NAMALWA (cell line): ENCODE data around the gene PAQR7.

ENCODE experiments used
- DNase-seq: peaks from one replicate; pipeline ENCODE4 v3.0.0-alpha.2; 2015; ENCODE audit warnings: low spot score

The PAQR7 gene

DNA sequence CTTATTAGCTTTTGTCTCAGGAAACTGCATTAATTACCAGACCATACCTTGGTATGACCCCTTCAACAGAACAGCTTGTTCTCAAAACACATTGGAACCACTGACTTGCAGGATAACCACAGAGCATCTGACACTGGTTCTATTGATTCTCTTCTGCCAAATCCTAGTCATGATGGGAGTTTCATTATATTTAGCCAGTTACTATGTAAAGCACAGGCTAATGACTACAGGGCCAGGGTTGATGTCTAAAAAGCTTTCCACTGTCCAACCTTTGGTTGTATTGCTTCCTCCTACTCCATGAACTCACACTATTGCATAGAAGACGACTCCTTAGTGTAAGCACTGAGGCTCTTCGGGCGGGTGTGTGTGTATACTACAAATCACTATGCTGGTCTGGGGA lies 27.0 kb upstream of the PAQR7 start:
- no peak for DNase-seq

DNA sequence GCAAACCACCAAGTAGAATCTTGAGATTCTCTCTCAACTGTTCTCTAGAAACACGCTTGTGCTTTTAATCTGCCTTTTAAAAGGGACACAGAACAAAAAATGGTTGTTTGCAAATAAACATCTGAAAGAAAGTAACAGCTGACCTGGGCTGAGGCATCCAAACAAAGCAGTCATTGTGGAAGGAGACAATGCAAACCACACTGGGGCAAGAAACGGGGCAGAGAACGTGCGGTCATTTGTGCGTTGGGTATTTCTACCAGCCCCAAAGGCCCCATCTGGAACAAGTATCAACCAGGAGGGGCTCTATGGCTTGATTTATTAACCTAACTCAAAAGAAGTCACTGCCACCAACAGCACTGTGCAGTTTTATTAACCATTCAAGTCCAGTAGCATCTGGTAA lies 24.7 kb upstream of the PAQR7 start:
- DNase-seq = no peak

GRCh38 chr1:25899792-25900191 lies 24.3 kb upstream of the PAQR7 start:
- no peak for DNase-seq

GRCh38 chr1:25898223-25899015 lies 22.9 kb upstream of the PAQR7 start:
- no peak for DNase-seq

DNA sequence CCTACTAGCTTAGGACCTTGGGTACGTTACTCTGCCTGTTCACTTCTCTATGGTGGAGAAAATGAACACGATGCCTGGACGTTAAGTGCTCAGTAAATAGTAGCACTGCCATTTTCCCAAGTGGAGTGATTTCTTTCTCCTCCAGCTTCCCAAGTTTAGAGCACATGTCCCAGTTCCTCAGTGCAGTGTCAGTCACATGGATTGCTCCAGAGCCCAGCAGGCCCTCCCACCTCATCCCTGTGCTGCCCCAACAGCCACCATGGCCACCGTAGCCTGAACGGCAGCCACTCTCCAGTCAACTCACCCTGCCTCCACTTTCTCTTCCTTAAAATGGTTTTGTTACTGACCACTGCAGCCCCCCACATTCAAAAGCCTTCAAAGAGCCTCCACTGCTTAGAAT lies 22.2 kb upstream of the PAQR7 start:
- no peak for DNase-seq

- no peak for DNase-seq
Observed at GRCh38 chr1:25896266-25896665, 20.8 kb upstream of the PAQR7 start.

- peak; percentile 93 for DNase-seq
Observed at GRCh38 chr1:25895365-25895990, 20.0 kb upstream of the PAQR7 start.

DNA sequence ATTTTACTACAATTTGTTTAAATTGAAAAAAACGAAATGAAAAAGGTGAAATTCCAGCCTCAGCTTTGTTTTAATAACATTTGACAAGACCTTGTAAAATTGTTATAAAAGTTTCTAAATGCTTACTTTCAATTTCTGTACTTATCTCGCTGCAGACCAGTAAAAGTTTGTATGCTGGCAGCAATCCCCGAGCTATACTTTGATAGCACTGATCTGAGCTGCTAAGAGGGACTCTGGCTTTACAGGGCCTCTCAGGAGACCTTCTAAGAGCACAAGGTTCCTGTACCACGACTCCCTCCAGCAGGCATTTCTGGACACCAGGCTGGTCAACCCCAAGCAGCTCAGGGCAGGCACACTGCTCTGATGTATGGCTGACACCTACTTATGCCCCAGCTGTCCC lies 17.6 kb upstream of the PAQR7 start:
- no peak for DNase-seq

GRCh38 chr1:25891606-25892005 lies 16.1 kb upstream of the PAQR7 start:
- no peak for DNase-seq

DNA sequence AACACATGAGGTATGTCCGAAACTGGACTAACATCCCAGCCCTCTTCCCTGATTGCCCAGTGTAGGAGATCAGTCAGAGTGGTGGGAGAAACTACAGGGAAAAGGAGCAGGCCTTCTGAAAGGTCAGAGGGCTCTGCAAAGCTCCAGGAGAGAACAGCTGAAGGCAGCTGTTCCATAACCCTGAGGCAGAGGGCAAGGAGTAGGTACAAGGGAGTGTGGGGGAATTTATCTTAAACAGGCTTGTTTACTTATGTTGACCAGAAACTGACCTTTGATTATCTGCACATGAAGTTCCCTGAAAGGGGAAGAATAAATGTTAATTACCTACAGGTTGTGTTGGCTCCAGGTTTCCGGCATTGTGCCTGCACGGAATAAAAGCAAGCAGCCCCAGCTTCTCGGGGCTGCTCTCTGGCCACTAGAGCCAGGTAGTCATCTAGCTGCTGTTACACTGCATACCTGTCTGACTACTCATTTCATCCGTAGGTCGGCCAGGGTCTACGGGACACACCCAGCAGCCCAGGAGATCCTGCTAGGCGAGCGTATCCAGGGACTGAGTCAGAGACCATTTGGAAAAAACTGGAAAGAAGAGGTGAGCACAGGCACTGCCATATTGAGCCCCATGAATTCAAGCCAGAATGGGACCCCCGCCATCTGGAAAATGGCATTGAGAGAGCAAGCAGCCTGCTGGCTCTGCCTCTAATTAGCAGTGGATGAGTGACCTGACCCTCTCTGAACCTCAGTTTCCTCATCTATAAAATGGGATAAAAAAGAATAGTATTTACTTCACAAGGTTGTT lies 14.9 kb upstream of the PAQR7 start:
- DNase-seq = no peak

- DNase-seq = no peak
Observed at GRCh38 chr1:25889470-25889869, 14.0 kb upstream of the PAQR7 start.

DNA sequence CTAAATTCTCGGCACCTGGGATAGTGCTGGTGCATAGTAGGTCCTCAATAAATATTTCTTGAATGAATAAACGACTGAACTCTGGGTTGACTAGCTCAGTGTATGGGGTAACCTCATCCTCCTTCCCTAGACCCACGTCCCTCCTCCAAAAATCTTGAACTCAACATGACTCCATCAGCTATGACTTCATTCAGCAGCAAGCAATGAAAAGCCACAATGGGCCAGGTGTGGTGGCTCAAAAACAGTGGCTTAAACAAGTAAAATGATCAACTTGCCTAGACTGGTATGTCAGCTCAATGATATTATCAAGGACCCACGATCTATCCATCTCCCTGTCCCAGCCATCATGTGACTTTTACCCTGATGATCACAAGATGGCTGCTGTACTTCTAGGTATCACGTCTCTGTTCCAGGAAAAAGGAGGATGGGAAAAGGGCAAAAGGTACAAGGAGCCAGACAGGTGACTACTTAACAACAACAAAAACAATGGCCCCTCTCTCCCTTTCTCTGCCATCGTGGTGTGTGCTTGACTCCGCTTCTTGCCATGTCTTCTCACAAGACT lies 13.0 kb upstream of the PAQR7 start:
- no peak for DNase-seq

- no peak for DNase-seq
Observed at GRCh38 chr1:25885602-25886001, 10.1 kb upstream of the PAQR7 start.

GRCh38 chr1:25881266-25881665 lies 5.8 kb upstream of the PAQR7 start:
- no peak for DNase-seq

DNA sequence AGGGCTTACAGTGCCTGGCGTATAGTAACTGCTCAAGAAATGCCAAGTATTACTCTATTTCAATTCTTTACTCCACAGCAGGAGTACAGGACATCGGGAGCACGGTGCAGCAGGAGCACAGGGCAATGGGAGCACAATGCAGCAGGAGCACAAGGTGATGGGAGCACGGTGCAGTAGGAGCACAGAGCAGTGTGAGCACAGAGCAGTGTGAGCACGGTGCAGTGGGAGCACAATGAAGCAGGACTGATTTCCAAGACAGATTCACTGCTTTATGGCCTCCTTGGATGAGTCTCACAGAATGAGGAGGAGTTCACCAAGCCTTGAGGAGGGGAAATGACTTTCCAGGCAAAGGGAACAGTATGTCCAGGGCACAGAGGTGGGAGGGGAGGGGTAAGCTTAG lies 5.0 kb upstream of the PAQR7 start:
- no peak for DNase-seq

GRCh38 chr1:25879675-25880074 lies 4.2 kb upstream of the PAQR7 start:
- DNase-seq = no peak

DNA sequence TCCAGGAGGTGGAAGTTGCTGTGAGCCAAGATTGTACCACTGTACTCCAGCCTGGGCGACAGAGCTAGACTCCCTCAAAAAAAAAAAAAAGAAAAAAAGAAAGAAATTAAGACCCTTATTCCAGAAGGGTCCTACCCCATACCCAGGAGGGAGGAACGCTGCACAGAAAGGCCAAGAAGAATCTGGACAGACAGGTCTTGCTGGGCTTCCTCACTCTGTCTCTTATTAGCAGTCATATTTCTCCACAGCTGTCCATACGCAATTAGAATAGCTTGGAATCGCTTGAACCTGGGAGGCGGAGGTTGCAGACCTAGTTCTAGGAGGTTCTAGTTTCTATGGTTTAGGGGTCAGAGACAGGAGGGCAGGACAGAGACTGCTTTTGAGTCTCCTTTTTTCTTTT lies 3.2 kb upstream of the PAQR7 start:
- DNase-seq = no peak

GRCh38 chr1:25877155-25877554 lies 1.6 kb upstream of the PAQR7 start:
- no peak for DNase-seq

DNA sequence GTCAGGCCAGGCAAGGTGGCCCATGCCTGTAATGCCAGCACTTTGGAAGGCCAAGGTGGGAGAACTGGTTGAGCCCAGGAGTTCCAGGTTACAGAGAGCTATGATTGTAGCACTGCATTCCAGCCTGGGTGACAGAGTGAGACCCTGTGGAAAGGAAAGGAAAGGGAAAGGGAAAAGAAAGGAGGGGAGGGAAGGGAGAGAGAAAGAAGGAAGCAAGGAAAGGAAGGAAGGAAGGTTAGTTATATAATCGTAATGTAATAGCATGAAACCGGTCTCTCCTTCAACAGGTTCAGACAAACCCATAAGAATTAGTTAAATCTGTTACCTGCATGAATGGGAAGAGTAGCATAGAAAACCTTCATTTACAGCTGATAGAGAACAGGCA lies 1.2 kb upstream of the PAQR7 start:
- DNase-seq = no peak

DNA sequence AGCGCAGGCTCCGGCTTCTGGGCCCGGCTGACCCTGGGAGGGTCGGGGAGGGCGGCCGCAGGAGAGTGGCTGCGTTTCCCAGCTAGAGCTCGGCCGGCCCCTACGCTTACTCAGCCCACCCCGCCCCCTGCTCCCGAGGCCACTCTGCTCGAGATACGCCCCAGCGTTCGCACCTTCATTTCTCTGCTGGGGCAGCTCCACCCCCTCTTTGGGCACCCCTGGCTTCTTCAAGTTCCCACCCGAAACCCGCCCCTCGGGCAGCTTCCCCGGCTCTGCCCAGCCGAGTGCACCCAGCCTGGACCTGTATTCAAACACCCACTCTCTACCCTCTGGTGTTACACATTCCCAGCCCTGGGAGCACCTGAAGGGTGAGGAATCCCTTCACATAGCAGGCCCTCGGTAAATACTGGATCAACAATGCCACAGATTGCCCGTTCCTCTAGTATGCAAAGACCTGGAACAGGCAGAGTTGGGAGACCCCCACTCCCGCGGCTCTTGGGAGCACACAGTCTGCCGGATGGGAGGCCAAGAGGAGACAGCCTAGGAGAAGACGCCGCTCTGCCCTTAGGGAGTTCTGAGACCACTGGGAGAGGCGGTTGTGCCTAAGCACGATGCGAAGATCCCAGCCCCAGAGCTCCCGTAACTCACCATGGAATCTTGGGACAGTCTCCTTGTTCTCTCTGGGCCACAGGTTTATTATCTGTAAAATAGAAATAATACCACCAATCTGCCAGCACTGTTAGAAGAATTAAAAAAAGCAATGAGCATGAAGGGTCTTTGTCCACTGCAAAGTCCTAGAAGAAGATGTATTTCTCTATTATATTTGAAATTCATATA lies 566 bp upstream of the PAQR7 start:
- DNase-seq = no peak

DNA sequence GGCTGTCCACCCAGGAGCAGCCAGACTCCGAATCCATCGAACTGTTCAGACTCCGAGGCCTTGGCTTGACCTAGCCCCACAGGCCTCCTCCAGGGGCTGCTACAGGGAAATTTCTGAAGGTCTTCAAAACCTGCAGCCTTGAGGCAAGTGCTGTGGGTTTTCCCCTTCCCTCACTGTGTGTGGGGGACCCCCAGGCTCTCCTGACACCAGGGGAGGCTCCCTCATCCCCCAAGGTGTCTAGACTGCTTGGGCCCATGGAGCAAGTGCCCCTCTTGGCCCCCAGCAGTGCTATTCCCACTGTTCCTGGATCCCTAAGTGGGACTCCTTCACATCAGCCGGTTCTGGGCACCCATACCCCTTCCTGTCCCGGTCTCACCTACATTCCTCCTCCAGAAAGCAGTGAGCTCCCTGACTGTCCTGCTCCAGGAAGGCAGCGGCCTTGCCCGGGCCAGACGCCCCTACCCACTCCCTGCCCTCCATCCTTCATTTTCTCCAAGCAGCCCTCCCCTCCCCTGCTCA lies 814 bp downstream of the PAQR7 start:
- no peak for DNase-seq

- DNase-seq = no peak
Observed at GRCh38 chr1:25874209-25874608, 1.3 kb downstream of the PAQR7 start.
